GM19035 (cell line): ENCODE measurements around the gene KRTAP4-12.
"Not testable (repeated sequence)": the region's sequence is repeated elsewhere in the genome, so short reads cannot be mapped to it uniquely, and the experiment has no call there.

Experiments used
- ATAC-seq: cut with Tn5 transposase; IDR thresholded peaks from one replicate; pipeline ENCODE4 v1.9.1; 2021; ENCODE audit not compliant: unreplicated experiment

The KRTAP4-12 gene

DNA sequence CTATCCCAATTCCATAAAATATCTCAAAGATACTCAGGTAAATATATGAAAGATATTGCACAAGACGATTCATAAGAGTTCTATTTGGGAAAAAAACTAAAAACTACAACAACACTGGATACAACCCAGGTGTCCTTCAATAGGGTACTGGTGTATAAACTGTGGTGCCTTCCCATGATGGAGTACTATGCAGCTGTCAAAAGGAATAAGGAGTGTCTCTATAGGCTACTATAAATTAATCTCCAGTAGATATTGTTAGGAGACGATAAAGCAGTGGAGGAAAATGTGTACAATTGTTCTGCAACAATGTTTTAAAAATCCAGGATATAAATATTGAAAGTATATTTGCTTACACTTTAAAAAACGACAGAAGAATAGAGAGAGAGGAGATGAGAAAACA lies 2.4 kb upstream of the KRTAP4-12 start:
- no peak for ATAC-seq

DNA sequence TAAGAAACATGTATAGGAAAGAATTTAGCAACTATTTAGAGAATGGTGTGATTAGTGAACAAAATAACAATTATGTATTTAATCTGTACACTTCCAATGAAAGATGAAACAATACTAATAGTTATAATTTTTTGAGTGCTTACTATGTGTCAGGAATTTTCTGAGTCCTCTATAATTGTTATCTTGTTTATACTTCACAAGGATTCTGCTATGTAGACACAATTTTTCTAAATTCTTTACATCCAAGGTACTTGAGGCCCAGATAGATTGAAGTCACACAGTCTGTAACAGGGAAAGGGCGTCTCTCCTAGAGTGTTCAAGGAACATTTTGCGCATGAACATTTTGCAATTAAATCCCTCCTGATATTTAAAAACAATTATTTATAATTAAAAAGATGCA lies 1.1 kb upstream of the KRTAP4-12 start:
- ATAC-seq, result no peak

DNA sequence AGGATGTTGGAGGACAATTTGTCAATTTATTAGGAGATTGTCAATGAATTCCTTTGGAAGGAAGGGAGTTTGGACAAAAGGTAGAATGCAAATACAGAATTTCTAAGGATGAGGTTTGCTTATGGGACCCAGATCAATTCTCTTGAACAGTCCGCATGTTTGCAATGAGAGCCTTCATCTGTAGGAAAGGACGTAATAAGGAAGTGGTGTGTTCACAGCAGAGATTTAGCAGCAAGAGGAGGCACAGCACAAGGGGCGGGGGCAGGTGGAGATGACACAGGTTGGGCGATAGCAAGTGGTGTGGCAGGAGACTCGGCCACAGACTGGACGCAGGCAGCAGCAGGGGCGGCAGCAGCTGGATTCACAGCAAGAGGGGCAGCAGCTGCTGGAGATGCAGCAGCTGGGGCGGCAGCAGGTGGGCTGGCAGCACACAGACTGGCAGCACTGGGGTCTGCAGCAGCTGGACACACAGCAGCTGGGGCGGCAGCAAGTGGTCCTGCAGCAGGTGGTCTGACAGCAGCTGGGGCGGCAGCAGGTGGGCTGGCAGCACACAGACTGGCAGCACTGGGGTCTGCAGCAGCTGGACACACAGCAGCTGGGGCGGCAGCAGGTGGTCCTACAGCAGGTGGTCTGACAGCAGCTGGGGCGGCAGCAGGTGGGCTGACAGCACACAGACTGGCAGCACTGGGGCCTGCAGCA lies 541 bp downstream of the KRTAP4-12 start:
- not testable (repeated sequence) for ATAC-seq

DNA sequence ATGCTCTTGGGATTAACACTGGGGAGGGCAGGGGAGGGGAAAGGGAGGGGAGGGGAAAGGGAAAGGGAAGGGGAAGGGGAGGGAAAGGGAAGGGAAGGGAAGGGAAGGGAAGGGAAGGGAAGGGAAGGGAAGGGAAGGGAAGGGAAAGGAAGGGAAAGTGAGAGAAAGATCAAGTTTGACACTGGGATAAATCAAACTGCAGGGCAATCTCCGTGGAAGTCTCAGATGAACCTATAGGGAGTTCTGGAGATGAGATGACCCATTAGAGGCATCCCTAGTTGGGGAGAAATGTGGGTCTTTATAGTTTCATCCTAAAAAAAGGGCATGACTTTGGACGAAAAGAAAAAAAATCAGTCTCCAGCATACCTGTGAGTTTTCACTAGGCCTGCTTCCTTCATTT lies 2.2 kb downstream of the KRTAP4-12 start:
- ATAC-seq, result no peak

DNA sequence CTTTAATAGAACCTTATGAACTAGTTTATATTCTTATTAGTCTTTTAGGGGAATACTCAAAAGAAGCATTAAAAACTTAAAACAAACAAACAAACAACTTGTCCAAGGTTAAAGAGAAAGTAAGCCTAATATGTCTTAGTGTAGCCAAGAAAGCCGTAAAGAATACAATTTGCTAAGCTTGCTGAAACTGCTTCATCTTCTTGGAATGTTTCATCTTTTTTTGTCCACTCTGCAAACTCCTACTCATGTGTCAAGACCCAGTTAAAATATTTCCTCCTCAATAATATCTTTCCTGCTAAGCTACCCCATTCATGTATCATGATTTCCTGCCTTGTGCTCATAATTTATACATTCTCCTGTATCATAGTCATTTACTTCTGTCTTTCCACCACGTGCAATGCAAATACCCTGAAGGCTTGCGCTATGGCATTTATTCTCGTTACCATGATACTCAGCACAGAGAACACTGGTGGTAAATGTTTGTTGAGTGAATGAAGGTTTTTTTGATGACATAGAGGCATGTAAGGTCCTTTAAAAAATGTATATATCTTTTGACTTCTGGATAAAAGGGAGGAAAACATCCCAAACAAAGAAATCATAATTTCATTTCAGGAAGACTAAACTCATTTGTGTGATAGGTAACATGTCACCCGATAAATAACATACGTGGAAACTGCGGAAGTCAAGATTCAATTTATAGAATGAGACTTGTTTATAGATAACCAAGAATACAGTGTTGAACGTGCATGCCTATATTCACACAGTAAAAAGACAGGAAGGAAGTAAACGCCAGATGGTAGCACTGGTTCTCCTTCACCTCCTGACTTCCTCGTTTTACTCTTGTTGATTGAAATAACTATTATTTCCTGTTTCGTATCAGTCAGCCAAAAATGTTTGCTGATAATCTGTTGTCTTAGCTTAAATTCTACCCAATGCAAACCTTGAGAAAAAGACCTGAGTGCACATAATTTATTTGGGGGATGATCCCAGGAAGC lies 4.0 kb downstream of the KRTAP4-12 start:
- ATAC-seq, result not testable (repeated sequence)

DNA sequence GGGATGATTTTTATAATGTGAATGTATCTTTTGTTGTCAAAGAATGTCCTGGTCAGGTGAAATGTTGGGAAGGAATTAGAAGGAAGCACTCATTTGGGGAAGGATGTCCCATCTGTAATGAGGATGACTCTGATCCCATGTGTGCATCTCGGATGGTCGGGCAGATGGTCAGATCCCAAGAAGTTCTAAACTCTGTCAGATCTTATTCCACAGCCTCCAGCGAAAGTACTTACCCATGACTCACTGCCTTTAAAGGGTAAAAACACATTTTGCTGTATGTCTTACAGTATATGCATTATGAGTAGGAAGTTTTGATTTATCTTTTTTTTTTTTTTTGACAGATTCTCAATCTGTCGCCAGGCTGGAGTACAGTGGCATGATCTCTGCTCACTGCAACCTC lies 5.3 kb downstream of the KRTAP4-12 start:
- no peak for ATAC-seq

DNA sequence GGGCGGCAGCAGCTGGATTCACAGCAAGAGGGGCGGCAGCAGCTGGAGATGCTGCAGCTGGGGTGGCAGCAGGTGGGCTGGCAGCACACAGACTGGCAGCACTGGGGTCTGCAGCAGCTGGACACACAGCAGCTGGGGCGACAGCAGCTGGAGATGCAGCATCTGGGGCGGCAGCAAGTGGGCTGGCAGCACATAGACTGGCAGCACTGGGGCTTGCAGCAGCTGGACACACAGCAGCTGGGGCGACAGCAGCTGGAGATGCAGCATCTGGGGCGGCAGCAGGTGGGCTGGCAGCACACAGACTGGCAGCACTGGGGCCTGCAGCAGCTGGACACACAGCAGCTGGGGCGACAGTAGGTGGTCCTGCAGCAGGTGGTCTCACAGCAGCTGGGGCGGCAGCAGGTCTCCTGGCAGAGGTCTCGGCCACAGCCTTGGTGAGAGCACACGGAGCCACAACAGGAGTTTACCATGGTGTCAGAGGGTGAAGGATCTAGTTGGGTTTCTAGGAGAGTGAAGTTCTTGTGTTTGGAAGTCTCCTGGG lies 6.1 kb downstream of the KRTAP4-12 start, which contains the start of gene KRTAP4-11:
Gene KRTAP4-11 (minus strand): TSS at position 528 of the 541 bp plus-strand sequence. CDS start 58 bp downstream, at position 470.
- not testable (repeated sequence) for ATAC-seq

DNA sequence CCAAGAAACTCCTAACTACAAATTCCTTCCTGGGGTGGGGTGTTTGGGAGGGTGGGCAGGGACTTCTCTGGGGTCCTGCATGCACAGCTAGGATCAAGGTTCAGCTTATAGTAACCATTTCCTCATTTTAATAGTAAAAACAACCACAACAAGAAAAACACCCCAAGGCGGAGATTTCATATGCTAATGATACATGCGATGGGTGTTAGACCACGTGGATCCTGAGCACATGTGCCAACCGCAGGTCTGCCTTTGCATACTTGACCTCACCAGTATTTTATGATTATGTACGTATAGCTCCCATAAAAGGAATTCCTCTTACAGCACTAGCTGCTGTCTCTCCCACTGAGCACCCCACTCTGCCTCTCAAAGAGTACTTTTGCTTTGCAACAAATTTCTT lies 7.7 kb downstream of the KRTAP4-12 start:
- ATAC-seq, result no peak

DNA sequence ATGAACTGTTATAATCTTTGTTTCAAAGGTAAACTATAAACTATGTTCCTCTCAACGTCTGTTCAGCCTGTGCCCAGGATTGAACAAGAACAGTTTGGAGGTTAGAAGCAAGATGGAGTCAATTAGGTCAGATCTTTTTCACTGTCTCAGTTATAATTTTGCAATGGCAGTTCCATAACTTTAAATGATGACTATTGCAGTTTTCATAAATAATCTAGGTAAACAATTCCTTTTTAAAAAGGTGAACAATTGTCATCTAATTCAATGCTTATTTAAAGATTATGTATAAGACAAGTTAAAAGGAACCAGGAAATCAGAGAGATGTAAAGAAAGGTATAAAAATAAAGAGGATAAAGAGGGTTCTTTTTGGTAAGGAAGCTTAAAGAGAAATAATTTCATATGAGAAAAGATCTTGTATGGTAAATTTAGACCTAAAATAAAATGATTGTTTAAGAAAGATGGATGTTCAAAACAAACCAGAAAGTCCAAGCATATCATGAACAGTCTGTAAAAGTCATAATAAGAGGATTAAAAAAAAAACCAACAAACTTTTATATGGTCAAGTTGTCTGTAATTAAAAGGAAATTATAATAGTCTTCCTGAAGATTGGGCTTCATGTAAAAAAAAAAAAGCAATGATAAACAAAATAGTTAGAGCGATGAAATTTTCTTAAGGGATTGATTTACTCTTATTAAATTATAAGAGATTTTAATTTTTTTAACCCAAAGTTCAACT lies 12.7 kb downstream of the KRTAP4-12 start:
- no peak for ATAC-seq

DNA sequence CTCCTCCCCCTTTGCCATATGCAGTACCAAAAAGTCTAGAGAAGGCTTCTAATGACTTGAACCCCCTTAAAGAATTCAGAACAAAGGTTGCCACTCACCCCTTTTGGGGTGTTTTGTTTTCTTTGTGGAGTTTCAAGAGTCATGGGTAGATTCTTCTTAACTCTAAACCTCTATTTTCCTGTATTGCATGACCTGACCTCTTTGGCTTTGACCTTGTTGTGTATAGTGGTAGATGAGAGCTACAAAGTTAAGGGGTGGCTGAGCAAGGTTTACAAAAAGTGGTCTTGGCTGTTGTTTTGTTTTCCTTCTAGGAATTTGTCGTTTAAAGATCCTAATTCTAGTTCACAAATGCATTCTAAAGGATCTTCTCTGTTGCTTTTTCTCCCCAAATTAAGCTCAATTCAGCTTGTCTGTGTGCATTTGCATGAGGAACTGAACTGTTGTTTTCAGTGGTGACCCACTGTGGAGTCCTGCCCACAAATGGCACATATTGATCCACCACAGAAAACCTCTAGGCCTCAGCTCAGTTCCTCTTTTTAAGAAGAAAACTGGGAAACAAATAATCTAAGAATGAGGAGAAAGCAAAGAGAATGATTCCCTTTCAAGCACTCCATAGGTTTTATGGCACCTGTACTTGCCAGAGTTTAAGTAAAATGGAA lies 15.1 kb downstream of the KRTAP4-12 start:
- not testable (repeated sequence) for ATAC-seq

DNA sequence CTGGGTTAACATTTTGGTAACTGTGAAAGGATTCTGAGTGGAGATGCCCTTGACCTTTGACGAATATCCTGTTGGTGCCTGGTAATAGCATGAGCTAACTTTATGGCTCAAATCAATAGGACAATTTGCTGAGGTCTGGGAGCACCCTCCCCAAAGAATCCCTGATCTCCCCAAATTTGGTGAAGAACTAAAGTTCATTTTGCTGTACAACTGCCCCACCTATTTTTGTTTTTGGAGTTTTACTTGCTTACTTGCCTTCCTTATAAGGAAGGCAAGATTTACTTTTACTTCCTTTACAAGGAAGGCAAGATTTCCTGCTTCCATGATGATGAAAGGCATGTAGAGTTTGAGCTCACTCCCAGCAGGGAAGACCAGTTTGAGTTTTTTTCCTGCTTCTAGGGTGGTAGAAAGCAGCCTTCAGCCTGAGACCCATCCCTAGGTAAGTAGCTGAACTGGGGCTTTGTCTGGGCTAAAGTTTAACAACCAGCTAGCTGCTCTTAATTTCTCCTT lies 16.0 kb downstream of the KRTAP4-12 start:
- ATAC-seq, result no peak

DNA sequence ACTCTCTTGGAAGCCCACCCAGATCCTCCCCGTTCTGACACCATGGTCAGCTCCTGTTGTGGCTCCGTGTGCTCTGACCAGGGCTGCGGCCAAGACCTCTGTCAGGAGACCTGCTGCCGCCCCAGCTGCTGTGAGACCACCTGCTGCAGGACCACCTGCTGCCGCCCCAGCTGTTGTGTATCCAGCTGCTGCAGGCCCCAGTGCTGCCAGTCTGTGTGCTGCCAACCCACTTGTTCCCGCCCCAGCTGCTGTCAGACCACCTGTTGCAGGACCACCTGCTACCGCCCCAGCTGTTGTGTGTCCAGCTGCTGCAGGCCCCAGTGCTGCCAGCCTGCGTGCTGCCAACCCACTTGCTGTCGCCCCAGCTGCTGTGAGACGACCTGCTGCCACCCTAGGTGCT lies 18.6 kb downstream of the KRTAP4-12 start, which contains the start of gene KRTAP4-9:
Gene KRTAP4-9 (plus strand): TSS at position 43 of the 400 bp plus-strand sequence. CDS start 0 bp downstream, at position 43.
- not testable (repeated sequence) for ATAC-seq

DNA sequence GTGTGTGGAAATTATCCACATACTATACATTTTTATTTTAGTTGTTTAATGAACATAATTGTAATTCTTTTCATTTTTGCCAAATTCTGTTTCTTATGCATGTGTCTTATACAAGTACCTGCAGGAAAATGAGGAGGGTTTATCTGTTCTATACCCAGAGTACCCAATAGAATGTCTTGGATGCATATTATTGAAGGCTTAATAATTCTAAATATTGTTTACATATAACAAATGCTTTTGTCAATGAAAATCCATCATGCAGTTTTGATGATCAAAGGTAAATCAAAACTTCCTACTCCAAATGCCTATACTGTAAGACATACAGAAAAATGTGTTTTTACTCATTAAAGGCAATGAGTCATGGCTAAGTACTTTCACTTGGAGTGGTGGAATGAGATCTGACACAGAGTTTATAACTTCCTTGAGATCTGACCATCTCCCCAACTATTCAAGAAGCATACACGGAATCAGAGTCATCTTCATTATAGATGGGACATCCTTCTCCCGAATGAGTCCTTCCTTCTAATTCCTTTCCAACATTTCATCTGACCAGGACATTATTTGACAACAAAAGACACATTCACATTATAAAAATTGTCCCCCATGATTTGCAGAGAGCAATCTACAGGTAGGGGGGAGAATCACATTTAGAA lies 19.5 kb downstream of the KRTAP4-12 start:
- ATAC-seq, result not testable (repeated sequence)

DNA sequence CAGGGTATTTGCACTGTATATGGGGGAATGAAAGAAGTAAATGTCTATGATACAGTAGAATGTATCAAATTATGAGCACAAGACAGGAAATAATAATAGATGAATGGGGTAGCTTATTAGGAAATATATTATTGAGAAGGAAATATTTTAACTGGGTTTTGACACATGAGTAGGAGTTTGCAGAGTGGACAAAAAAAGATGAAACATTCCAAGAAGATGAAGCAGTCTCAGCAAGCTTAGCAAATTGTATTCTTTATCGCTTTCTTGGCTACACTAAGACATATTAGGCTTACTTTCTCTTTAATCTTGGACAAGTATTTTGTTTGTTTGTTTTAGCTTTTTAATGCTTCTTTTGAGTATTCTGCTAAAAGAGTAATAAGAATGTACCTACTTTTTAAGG lies 20.1 kb downstream of the KRTAP4-12 start:
- no peak for ATAC-seq

DNA sequence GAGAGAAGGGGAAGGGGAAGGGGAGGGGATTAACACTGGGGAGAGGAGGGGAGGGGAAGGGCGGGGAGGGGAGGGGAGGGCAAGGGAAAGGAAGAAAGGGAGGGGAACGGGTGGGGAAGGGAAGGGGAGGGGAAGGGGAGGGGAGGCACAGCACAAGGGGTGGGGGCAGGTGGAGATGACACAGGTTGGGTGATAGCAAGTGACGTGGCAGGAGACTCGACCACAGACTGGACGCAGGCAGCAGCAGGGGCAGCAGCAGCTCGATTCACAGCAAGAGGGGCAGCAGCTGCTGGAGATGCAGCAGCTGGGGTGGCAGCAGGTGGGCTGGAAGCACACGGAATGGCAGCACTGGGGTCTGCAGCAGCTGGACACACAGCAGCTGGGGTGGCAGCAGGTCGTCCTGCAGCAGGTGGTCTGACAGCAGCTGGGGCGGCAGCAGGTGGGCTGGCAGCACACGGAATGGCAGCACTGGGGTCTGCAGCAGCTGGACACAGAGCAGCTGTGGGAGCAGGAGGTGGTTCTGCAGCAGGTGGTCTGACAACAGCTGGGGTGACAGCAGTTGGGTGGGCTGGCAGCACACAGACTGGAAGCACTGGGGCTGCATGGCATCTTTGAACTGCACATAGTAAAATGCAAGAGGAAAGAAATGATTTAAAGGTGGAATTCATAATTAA lies 22.3 kb downstream of the KRTAP4-12 start, which contains the start of gene KRTAP4-16:
Gene KRTAP4-16 (minus strand): TSS at position 624 of the 674 bp plus-strand sequence. CDS start 0 bp downstream, at position 624.
- ATAC-seq, result no peak

DNA sequence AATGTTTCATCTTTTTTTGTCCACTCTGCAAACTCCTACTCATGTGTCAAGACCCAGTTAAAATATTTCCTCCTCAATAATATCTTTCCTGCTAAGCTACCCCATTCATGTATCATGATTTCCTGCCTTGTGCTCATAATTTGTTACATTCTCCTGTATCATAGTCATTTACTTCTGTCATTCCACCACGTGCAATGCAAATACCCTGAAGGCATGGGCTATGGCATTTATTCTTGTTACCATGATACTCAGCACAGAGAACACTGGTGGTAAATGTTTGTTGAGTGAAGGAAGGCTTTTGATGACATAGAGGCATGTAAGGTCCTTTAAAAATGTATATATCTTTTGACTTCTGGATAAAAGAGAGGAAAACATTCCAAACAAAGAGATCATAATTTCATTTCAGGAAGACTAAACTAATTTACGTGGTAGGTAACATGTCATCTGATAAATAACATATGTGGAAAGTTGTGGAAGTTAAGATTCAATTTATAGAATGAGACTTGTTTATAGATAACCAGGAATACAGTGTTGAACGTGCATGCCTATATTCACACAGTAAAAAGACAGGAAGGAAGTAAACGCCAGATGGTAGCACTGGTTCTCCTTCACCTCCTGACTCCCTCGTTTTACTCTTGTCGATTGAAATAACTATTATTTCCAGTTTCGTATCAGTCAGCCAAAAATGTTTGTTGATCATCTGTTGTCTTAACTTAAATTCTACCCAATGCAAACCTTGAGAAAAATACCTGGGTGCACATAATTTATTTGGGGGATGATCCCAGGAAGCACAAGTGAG lies 24.1 kb downstream of the KRTAP4-12 start:
- ATAC-seq, result not testable (repeated sequence)

DNA sequence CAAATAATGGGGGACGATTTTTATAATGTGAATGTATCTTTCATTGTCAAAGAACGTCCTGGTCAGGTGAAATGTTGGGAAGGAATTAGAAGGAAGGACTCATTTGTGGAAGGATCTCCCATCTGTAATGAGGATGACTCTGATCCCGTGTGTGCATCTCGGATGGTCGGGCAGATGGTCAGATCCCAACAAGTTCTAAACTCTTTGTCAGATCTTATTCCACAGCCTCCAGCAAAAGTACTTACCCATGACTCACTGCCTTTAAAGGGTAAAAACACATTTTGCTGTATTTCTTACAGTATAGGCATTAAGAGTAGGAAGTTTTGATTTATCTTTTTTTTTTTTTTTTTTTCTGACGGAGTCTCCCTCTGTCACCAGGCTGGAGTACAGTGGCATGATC lies 25.5 kb downstream of the KRTAP4-12 start:
- no peak for ATAC-seq

DNA sequence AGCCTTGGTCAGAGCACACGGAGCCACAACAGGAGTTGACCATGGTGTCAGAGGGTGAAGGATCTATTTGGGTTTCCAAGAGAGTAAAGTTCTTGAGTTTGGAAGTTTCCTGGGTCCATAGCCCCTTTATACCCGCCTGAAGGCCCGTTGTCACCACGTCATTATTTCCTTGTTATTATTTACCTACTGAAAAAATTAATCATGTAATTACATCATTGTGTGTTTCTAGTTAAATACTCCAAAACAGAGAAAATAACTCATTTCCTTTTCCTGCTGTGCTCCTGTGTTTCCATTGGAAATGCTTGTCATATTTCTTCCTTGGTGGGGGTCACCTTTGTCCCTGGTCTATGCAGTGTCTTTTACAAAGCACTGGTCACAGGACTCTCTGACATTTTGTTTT lies 25.9 kb downstream of the KRTAP4-12 start, which contains the start of gene KRTAP4-8:
Gene KRTAP4-8 (minus strand): TSS at position 101 of the 400 bp plus-strand sequence. CDS start 58 bp downstream, at position 43.
- ATAC-seq, result no peak
